ENCODE data around the gene LGALS14. TPM values are rescaled to one million over a fixed set of nuclear protein-coding genes. Genes with fewer than 3 reads are reported as not detected.

Gene LGALS14
- total RNA-seq, 1 experiment from 2014 or later: not detected

- TF ChIP-seq ARID4B (CRISPR knock-in tag; IDR thresholded peaks at IDR 0.05; ENCODE audit: borderline replicate concordance): no peak
These were observed 23.8 kb downstream of the LGALS14 start (continued) for GRCh38 chr19:39728040-39728439.

- TF ChIP-seq ATF2 (CRISPR knock-in tag; IDR thresholded peaks at IDR 0.05; ENCODE audit: borderline replicate concordance, low read depth) (no peak), ARID4B (CRISPR knock-in tag; IDR thresholded peaks at IDR 0.05; ENCODE audit: borderline replicate concordance) (no peak), ATF1 (CRISPR knock-in tag; IDR thresholded peaks at IDR 0.05) (no peak), MXD4 (CRISPR knock-in tag; IDR thresholded peaks at IDR 0.05; ENCODE audit: borderline replicate concordance) (no peak), ATF3 (CRISPR knock-in tag; conservative IDR thresholded peaks at IDR 0.05) (no peak), E2F4 (CRISPR knock-in tag; IDR thresholded peaks at IDR 0.05; ENCODE audit: borderline replicate concordance, low read depth) (no peak), ZNF671 (CRISPR knock-in tag; IDR thresholded peaks at IDR 0.05) (no peak), ZNF396 (CRISPR knock-in tag; IDR thresholded peaks at IDR 0.05; ENCODE audit: borderline replicate concordance) (no peak), IRF1 (CRISPR knock-in tag; IDR thresholded peaks at IDR 0.05) (no peak), ZNF281 (CRISPR knock-in tag; IDR thresholded peaks at IDR 0.05) (no peak), ZMAT4 (CRISPR knock-in tag; IDR thresholded peaks at IDR 0.05) (no peak), TCF7 (CRISPR knock-in tag; IDR thresholded peaks at IDR 0.05; ENCODE audit: low read depth) (no peak)
- POLR2A ChIA-PET: no interaction called here
- H3K4me1 Mint-ChIP-seq: no peaks in the 10 kb centered on the region
- DNase-seq (ENCODE audit: low spot score) (no peak), ATAC-seq (no peak)
- H3K4me3 Mint-ChIP-seq: no peak overlapping the region
- H3K36me3 Mint-ChIP-seq: no peaks in the 10 kb centered on the region
- H3K27ac Mint-ChIP-seq: no peak overlapping the region
- peaks cover 36% of the 10 kb centered on the region for H3K27me3 Mint-ChIP-seq (ENCODE audit: low read depth)
- peaks cover 4% of the 10 kb centered on the region; the same call in 1 of the 2 replicates for H3K9me3 Mint-ChIP-seq
- CTCF ChIA-PET: no interaction called here
These were observed 25.3 kb downstream of the LGALS14 start for GRCh38 chr19:39729594-39729993.
